HepG2 (cell line): ENCODE results near the gene CYSLTR2.

ENCODE experiments used
- BCLAF1 ChIP-seq: fragments of 450-650 bp; IDR thresholded peaks from 2 replicates; pipeline ENCODE4 v1.6.1; 2017; ENCODE audit warnings: mild to moderate bottlenecking
- CTCF ChIP-seq: sonication (generic); formaldehyde crosslinking; IDR thresholded peaks from 2 replicates; pipeline ENCODE4 v1.5.0; 2020; ENCODE audit warnings: mild to moderate bottlenecking, missing genetic modification reagents, moderate library complexity
- MAZ ChIP-seq, 2 experiments: sonication (generic) in 1 of 2; formaldehyde crosslinking in 1 of 2; IDR thresholded peaks; 2 replicates each; pipeline versions ENCODE4 v1.5.0 to v1.6.1; 2012 to 2020; ENCODE audit warnings: low read depth in 2 of 2, mild to moderate bottlenecking in 2 of 2, borderline replicate concordance in 1 of 2, improper control_type of control experiment in 1 of 2, low read length in 1 of 2, missing genetic modification reagents in 1 of 2, moderate library complexity in 1 of 2
- NRL ChIP-seq: sonication (generic); formaldehyde crosslinking; IDR thresholded peaks from 2 replicates; pipeline ENCODE4 v1.5.0; 2020; ENCODE audit warnings: missing genetic modification reagents, mild to moderate bottlenecking, moderate library complexity, borderline replicate concordance
- RAD21 ChIP-seq: fragments of 450-650 bp; formaldehyde crosslinking; IDR thresholded peaks from 2 replicates; pipeline ENCODE4 v1.5.0; 2020; ENCODE audit warnings: mild to moderate bottlenecking
- SETDB1 ChIP-seq: sonication (generic); formaldehyde crosslinking; IDR thresholded peaks from 2 replicates; pipeline ENCODE4 v1.5.1; 2020; ENCODE audit warnings: missing genetic modification reagents, mild to moderate bottlenecking, borderline replicate concordance
- SMAD1 ChIP-seq: sonication (generic); formaldehyde crosslinking; IDR thresholded peaks from 2 replicates; pipeline ENCODE4 v1.4.0; 2020; ENCODE audit warnings: missing genetic modification reagents, low read depth, mild to moderate bottlenecking, borderline replicate concordance
- SNRNP70 ChIP-seq: fragments of 200-400 bp; formaldehyde crosslinking; IDR thresholded peaks from 2 replicates; pipeline ENCODE4 v1.6.1; 2017; ENCODE audit warnings: mild to moderate bottlenecking, low read depth, low read length, moderate library complexity
- TERF1 ChIP-seq: sonication (generic); formaldehyde crosslinking; IDR thresholded peaks from 2 replicates; pipeline ENCODE4 v1.8.0; 2022; ENCODE audit warnings: mild to moderate bottlenecking, missing genetic modification reagents, moderate library complexity
- U2AF1 ChIP-seq: fragments of 200-400 bp; formaldehyde crosslinking; optimal IDR thresholded peaks from 2 replicates; pipeline ENCODE3; 2017; ENCODE audit warnings: mild to moderate bottlenecking, low read depth, low read length
- ZNF577 ChIP-seq: sonication (generic); formaldehyde crosslinking; IDR thresholded peaks from 2 replicates; pipeline ENCODE4 v1.4.0; 2020; ENCODE audit warnings: mild to moderate bottlenecking, low read depth, missing genetic modification reagents, borderline replicate concordance
- ZNF615 ChIP-seq: sonication (generic); formaldehyde crosslinking; IDR thresholded peaks from 2 replicates; pipeline ENCODE4 v1.5.0; 2020; ENCODE audit warnings: mild to moderate bottlenecking, missing genetic modification reagents, borderline replicate concordance
- TF ChIP-seq, protein P1 (sequence below): sonication (generic); formaldehyde crosslinking; conservative IDR thresholded peaks from 2 replicates; pipeline ENCODE4 v1.4.0; 2020; ENCODE audit warnings: missing genetic modification reagents

GRCh38 chr13:48731001-48731658 is 77.4 kb downstream of the CYSLTR2 start:
- no peak for TF ChIP-seq SMAD1 (CRISPR knock-in tag)
- no peak for TF ChIP-seq SNRNP70
- TF ChIP-seq BCLAF1 = no peak
- TF ChIP-seq CTCF = no peak
- no peak for TF ChIP-seq ZNF615
- TF ChIP-seq RAD21 (CRISPR knock-in tag) = no peak
- TF ChIP-seq ZNF577 = no peak
- no peak for TF ChIP-seq U2AF1
- no peak for TF ChIP-seq TERF1 (CRISPR knock-in tag)
- TF ChIP-seq, protein P1, sequence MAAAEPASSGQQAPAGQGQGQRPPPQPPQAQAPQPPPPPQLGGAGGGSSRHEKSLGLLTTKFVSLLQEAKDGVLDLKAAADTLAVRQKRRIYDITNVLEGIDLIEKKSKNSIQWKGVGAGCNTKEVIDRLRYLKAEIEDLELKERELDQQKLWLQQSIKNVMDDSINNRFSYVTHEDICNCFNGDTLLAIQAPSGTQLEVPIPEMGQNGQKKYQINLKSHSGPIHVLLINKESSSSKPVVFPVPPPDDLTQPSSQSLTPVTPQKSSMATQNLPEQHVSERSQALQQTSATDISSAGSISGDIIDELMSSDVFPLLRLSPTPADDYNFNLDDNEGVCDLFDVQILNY (CRISPR knock-in tag) = no peak
- no peak for TF ChIP-seq MAZ (IDR thresholded peaks at IDR 0.05; ENCODE audit: borderline replicate concordance, low read depth, low read length)
- no peak for TF ChIP-seq MAZ (CRISPR knock-in tag; IDR thresholded peaks at IDR 0.05; ENCODE audit: low read depth)
- TF ChIP-seq NRL (CRISPR knock-in tag) = no peak
- TF ChIP-seq SETDB1 (CRISPR knock-in tag) = no peak
